KOPT-K1 (cell line): Measurements from ENCODE around the gene HSPG2.
"Not testable (repeated sequence)": the region's sequence is repeated elsewhere in the genome, so short reads cannot be mapped to it uniquely, and the experiment has no call there.

Experiments
- H3K27ac ChIP-seq: fragments of 200-600 bp; sonication (generic); 2 replicates; pipeline ENCODE4 v1.5.1; 2016; ENCODE audit warnings: antibody characterized with exemption, mild to moderate bottlenecking, low read depth, low read length; ENCODE audit not compliant: poor library complexity, severe bottlenecking
- H3K36me3 ChIP-seq: fragments of 200-600 bp; sonication (generic); 2 replicates; pipeline ENCODE4 v1.5.1; 2017; ENCODE audit warnings: antibody characterized with exemption, mild to moderate bottlenecking, low read length, moderate library complexity; ENCODE audit not compliant: insufficient read depth
- H3K9me3 ChIP-seq: fragments of 200-600 bp; sonication (generic); 2 replicates; pipeline ENCODE4 v1.5.1; 2017; ENCODE audit warnings: antibody characterized with exemption, low read length, mild to moderate bottlenecking; ENCODE audit not compliant: insufficient read depth, poor library complexity, severe bottlenecking

HSPG2 gene

DNA sequence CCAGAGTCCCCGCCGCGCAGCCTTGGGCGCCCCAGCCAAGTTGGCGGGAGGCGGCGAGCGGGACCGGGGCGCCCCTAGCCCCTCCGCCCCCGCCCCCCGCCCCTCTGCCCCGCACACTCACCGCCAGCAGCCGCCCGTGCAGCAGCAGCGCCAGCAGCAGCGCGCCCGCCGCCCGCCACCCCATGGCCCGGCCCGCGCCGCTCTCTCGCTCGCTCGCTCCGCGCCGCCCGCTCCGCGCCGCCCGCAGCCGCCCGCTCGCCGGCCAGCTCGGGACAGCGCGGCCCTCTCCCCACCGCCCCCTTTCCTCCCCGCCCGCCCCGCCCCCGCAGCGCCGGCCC lies at the start of gene HSPG2:
Gene HSPG2 (minus strand): TSS at position 277 of the 338 bp plus-strand sequence. CDS start 93 bp downstream, at position 184.
- no peak within 1 kb of the TSS for H3K27ac ChIP-seq
- H3K9me3 ChIP-seq: no peaks in the 10 kb centered on the region
- no peaks in the 10 kb centered on the region for H3K36me3 ChIP-seq

DNA sequence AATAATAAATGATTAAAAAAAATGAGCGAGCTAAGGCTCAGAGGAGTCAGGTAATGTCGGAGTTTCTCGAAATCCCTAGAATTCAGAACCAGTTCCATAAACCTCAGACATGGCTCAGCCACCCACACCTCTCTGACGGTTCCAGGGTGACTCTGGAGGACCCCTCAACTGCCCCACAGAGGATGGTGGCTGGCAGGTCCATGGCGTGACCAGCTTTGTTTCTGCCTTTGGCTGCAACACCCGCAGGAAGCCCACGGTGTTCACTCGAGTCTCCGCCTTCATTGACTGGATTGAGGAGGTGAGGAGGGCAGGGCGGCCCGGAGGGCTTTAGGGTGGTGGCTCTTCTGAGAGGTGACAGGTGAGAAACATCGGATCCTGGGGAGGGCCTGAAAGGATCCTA lies 49.3 kb upstream of the HSPG2 start:
- H3K27ac ChIP-seq, H3K9me3 ChIP-seq, H3K36me3 ChIP-seq: not testable (repeated sequence)

DNA sequence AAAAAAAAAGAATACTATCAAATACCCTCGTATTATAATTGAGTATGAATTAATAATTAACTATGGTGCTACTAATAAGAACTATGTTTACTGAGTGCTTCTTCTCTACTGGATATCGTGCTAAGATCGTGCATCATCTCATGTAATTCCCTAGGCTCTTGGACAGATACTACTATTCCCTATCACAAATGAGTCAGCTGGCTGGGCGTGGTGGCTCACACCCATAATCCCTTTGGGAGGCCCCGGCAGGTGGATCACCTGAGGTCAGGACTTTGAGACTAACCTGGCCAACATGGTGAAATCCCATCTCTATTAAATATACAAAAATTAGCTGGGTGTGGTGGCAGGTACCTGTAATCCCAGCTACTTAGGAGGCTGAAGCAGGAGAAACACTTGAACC lies 48.8 kb upstream of the HSPG2 start:
- not testable (repeated sequence) for H3K36me3 ChIP-seq, H3K9me3 ChIP-seq, H3K27ac ChIP-seq

DNA sequence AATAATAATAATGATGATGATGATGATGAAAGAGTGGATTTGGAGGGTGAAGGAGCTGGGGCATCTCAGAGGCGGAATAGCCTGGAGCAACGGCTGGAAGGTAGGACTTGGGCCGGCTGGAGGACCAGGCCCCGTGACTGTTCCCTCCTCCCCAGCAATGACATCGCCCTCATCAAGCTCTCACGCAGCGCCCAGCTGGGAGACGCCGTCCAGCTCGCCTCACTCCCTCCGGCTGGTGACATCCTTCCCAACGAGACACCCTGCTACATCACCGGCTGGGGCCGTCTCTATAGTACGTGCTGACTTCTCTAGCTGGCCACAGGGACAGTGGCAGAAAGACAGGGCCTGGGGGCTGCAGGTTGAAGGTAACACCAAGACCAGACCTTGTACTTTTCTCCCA lies 46.4 kb upstream of the HSPG2 start:
- not testable (repeated sequence) for H3K27ac ChIP-seq, H3K9me3 ChIP-seq, H3K36me3 ChIP-seq

DNA sequence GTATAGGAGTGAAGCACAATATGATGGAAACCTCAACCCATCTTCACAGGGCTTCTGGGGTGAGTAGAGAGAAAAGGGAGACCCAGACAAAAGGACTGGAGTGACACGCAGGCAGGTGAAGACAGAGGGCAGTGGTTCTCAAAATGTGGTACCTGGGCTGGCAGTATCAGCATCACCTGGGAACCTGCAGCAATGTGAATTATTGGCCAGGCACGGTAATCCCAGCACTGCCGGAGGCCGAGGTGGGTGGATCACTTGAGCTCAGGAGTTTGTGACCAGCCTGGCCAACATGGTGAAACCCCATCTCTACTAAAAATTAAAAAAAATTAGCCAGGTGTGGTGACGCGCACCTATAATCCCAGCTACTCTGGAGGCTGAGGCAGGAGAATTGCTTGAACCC lies 45.0 kb upstream of the HSPG2 start:
- H3K9me3 ChIP-seq, H3K36me3 ChIP-seq, H3K27ac ChIP-seq: not testable (repeated sequence)

DNA sequence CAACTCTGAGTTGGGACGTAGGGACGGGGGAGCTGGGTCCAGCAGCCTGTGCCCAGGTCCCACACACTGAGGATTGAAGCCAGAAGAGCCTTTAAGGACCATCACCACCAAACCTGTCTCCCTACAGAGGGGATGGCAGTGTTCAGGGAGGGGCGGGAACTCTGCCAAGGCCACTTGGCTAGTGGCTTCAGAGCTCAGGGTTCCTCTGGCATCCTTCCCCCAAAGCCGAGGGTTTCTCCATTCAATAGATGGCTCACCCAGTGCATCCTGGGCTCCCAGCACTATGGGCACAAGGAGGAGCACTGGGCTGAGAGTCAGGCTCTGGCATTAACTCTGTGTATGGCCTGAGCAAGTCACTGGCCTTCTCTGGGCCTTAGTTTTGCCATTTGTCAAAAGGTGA lies 44.1 kb upstream of the HSPG2 start:
- not testable (repeated sequence) for H3K27ac ChIP-seq

DNA sequence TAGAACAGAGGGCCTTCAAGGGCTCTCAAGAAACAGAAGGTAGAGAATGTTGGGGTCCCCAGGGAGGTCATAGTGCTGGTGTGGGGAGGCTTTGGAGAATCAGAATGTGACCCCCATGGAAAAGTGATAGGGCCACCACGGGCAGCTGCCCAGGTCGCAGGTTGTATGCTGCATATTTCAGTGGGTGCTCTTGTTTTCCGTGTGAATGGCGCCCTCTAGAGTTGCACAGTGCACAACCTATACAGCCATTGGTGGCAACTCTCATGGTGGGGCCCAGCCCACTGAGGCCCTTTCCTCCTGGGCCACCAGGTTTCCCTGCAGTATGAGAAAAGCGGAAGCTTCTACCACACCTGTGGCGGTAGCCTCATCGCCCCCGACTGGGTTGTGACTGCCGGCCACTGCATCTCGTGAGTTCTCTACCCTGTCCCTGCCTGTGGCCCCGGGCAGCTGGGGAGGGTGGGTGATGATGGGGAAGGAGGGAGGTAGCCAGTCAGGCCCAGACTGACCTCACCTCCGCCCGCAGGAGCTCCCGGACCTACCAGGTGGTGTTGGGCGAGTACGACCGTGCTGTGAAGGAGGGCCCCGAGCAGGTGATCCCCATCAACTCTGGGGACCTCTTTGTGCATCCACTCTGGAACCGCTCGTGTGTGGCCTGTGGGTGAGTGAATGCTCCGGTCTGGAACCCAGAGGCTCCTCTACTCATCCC lies 43.6 kb upstream of the HSPG2 start:
- H3K9me3 ChIP-seq, H3K27ac ChIP-seq, H3K36me3 ChIP-seq: not testable (repeated sequence)

More for the DNA sequence above, 44.1 kb upstream of the HSPG2 start:
- not testable (repeated sequence) for H3K9me3 ChIP-seq, H3K36me3 ChIP-seq

DNA sequence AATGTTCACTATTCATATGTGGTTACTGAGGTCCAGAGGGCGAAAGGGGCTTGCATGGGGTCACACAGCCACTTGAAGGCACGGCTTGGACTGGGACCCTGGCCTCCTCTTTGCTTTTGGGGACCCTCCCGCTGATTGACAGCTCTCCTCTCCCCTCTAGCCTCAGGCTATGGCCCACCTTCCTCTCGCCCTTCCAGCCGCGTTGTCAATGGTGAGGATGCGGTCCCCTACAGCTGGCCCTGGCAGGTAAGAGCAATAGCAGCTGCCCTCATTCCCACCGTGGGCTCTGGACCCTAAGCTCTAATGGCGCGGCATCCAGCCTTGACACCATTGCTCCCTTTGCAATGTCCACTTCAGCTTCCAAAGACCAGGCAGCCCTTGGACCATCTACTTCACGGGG lies 41.1 kb upstream of the HSPG2 start:
- not testable (repeated sequence) for H3K27ac ChIP-seq, H3K9me3 ChIP-seq, H3K36me3 ChIP-seq

DNA sequence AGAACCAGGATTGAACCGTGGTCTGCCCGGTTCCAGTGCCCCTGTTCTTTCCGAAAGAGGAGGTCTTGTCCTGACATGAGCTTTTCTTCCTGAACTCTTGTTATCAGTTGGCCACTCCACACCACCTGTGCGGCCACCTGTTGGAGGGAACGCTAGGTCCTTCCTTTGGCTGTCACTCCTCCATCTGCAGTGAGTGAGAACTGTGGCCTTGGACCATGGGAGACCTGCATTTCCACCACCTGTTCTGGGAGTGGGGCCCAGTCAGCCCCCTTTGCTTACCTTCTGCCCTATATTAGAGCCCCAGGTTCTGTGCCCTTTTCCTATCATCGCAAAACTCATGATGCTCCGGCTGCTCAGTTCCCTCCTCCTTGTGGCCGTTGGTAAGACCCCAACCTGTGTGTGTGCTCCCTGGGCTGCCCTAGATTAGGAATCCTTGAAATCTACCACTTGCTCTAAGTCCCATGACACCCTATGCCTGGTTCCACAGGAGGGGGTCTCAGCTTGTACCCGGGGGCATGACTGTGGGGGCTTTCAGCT lies 39.7 kb upstream of the HSPG2 start, which contains the start of gene CELA3B:
Gene CELA3B (plus strand): TSS at position 320 of the 537 bp plus-strand sequence. CDS start 18 bp downstream, at position 338.
- not testable (repeated sequence) for H3K27ac ChIP-seq

DNA sequence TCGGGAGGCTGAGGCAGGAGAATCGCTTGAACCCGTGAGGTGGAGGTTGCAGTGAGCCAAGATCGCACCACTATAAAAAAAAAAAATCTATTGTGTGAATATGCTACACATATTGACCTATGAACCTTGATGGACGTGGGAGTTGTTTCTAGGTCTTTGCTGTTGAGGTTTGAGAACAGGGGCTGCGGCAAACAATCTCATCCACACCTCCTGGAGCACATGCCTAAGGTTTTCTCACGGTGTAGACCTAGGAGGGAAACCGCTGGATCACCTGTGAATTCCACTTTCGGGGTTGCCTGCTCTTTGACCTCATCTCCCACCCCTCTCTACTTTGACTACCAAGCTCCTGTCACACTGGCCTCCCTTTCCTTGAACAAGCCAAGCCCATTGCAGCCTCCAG lies 38.2 kb upstream of the HSPG2 start:
- H3K9me3 ChIP-seq, H3K36me3 ChIP-seq, H3K27ac ChIP-seq: not testable (repeated sequence)

More for the DNA sequence above, 39.7 kb upstream of the HSPG2 start, which contains the start of gene CELA3B:
- H3K9me3 ChIP-seq, H3K36me3 ChIP-seq: not testable (repeated sequence)

DNA sequence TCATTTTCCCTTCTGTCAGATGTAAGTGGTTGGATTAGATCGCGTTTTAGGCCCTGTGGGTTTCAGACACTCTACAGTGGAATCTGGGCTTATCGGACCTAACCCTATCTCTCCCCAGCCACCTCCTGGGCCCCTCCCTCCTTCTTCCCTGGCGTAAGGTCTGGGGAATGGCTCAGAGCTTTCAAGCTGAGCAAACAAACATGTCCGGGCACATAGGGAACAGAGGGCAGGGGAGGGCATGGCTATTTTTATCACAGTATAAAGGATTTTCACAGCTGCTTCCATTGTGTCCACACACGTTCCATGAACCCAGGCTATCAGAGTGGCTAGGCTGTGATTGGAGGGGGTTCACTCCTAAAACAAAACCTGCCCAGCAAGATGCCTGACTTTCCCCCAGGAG lies 37.6 kb upstream of the HSPG2 start:
- H3K27ac ChIP-seq, H3K9me3 ChIP-seq, H3K36me3 ChIP-seq: not testable (repeated sequence)

DNA sequence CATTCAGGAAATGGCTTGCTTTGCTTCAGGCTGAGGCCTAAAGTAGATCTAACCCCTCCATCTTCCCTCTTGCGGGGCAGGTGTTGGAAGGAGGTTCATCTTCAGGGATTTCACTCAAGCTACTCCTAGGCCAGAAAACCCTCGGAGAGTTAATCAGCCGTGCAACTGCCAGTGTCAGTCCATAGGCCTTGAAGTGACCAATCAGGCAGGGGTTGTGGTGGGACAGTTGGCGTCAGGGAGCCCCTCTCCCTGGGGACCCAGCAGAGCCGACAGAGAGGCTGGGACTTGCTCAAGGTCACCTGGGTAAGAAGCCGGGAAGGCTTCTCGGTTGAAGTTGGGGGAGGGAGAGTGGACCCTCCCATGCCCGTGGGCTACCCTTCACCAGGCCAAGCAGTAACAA lies 36.8 kb upstream of the HSPG2 start:
- not testable (repeated sequence) for H3K27ac ChIP-seq

DNA sequence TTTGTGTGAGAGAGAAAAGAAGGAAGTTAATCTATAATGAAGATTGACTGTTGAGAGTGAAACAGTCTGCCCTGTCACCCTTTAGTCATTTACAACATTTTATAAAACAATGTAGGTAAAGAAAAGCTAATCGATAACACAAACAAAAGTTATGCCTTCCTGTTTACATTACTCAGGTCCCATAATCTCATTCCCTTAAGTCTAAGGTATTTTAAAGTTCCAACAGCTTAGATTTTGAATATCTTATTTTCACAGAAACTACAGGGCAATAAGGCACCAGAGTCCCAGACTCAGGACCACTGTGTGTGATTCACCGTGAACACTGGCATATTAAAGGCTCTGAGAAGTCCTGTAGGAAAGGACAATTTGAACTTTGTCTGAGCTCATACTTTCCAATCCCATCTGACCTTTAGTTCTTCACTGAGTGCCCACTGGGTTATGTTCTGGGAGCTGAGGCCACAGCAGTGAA lies 35.9 kb upstream of the HSPG2 start:
- H3K27ac ChIP-seq, H3K36me3 ChIP-seq, H3K9me3 ChIP-seq: not testable (repeated sequence)

More for the DNA sequence above, 36.8 kb upstream of the HSPG2 start:
- H3K36me3 ChIP-seq, H3K9me3 ChIP-seq: not testable (repeated sequence)

DNA sequence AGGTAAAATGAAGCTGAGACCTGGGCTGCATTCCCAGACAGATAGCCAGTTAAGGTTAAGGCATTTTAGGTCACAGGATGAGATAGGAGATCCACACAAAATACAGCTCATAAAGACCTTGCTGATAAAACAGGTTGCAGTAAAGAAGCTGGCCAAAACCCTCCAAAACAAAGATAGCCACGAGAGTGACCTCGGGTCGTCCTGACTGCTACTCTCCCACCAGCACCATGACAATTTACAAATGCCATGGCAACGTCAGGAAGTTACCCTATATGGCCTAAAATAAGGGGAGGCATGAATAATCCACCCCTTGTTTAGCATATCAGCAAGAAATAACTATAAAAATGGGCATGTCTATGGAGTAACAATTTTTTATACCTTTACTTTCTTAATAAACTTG lies 33.4 kb upstream of the HSPG2 start:
- not testable (repeated sequence) for H3K9me3 ChIP-seq, H3K27ac ChIP-seq, H3K36me3 ChIP-seq

DNA sequence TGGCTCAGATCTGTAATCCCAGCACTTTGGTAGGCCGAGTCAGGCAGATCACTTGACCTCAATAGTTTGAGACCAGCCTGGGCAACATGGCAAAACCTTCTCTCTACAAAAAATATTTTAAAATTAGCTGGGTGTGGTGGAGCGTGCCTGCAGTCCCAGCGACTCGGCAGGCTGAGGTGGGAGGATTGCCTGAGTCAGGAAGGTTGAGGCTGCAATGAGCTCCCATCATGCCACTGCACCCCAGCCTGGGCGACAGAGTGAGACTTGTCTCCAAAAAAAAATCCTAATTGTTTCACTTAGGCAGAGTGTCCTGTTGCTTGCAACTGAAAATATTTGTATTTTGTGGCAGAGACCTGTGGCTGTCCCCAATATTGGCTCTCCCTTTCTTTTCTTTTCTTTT lies 32.0 kb upstream of the HSPG2 start:
- H3K27ac ChIP-seq, H3K36me3 ChIP-seq, H3K9me3 ChIP-seq: not testable (repeated sequence)

DNA sequence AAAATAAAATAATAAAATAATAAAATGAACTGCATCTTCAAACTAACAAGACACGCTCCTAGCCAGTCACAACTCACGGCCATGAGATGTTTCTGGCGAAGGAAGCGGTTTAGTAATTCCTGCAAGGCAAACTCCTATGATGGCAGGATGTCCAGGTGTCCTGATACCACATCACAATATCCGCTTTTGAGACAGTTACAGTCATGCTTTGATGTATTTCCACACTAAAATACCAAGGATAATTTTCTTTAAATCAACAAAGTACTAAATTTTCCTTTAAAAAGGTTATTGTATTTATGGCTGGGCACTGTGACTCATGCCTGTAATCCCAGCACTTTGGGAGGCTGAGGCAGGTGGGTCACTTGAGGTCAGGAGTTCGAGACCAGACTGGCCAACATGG lies 30.1 kb upstream of the HSPG2 start:
- not testable (repeated sequence) for H3K9me3 ChIP-seq, H3K36me3 ChIP-seq, H3K27ac ChIP-seq
